Vein endothelial cell (primary cell): Measurements from ENCODE around the gene DMP1. TPM values are rescaled to one million over a fixed set of nuclear protein-coding genes. Genes with fewer than 3 reads are reported as not detected.

Source experiments
- total RNA-seq: library from RNA; depleted of rRNA; stranded (reverse); fragments of >200 nt; gene quantifications from 2 replicates; pipeline ENCODE4 v1.2.3, GENCODE V29; 2012

DMP1 gene, protein sequence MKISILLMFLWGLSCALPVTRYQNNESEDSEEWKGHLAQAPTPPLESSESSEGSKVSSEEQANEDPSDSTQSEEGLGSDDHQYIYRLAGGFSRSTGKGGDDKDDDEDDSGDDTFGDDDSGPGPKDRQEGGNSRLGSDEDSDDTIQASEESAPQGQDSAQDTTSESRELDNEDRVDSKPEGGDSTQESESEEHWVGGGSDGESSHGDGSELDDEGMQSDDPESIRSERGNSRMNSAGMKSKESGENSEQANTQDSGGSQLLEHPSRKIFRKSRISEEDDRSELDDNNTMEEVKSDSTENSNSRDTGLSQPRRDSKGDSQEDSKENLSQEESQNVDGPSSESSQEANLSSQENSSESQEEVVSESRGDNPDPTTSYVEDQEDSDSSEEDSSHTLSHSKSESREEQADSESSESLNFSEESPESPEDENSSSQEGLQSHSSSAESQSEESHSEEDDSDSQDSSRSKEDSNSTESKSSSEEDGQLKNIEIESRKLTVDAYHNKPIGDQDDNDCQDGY
- total RNA-seq, result not detected in 2 replicates

DNA sequence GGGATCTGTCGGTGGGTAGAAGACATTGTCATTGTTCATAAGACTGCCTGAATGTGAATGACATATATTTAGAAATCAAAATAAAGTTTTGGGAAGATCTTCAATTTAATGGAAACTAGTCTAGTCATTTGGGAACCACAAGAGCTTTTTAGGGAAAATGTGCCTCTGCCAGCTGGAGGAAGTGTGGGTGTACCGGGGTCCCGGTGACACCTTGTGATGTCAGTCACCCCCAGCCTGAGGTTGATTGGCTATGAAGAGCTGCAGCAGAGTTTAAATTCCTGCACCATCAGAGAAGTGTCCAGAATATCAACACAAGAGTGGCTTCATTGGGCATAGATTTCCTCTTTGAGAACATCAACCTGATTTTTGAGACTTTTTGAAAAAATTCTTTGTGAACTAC is at the start of gene DMP1:
DMP1 (plus strand) TSS at position 301 of the 400 bp plus-strand sequence. CDS start 6,213 bp downstream, outside the sequence.

DNA sequence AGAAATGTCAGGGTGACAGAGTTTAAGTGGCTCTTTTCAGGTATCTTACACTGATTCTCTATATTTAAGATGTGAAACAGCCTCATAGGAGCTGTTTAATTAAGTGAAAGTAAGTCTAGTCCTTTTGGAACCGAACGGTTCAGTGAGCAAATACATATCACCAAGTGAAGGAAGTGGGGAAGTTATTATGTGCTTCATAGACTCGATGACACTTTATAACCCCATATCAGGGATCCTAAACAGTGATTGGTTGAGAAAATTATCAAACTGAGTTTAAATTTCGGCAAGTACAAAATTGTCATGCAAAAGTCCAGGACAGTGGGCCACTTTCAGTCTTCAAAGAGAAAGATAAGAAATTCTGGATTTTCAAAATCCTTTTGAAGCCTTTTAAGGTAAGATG is 41.9 kb upstream of the DMP1 start, which contains the start of gene DSPP:
DSPP (plus strand) TSS at position 301 of the 400 bp plus-strand sequence. CDS start 2,380 bp downstream, outside the sequence.

Other genes with a start within 250 kb of the DMP1 start
- gene NUDT9, start 227.7 kb upstream of the DMP1 start, total RNA-seq, result 12.7 and 17.3 TPM in 2 replicates
- gene SPARCL1, start 120.9 kb upstream of the DMP1 start, total RNA-seq, result 3.6 and 4.2 TPM in 2 replicates
- gene DSPP, start 41.8 kb upstream of the DMP1 start, total RNA-seq, result not detected in 2 replicates
- not detected in 2 replicates for gene IBSP, start 149.3 kb downstream of the DMP1 start, total RNA-seq
- not detected in 2 replicates for gene MEPE, start 182.7 kb downstream of the DMP1 start, total RNA-seq